ENCODE data around the gene MAP4K4. TPM values are rescaled to one million over a fixed set of nuclear protein-coding genes. Genes with fewer than 3 reads are reported as not detected.
A peak's percentile ranks its signal among the peaks of the same experiment; 100 is the strongest.

The MAP4K4 gene
- total RNA-seq (2022) (136 and 151 TPM in 2 replicates), Bru-seq, nascent RNA (percentile 96 among the genes with signal in this experiment), BruChase-seq, experiment 1, labeled RNA remaining after a 6-hour chase (percentile 89 among the genes with signal in this experiment), BruChase-seq, experiment 2, labeled RNA remaining after a 2-hour chase (percentile 85 among the genes with signal in this experiment)
- long read RNA-seq, full-length matches to known transcripts: 1 of 49 reads
- long read RNA-seq, partial matches to known transcripts: 12 of 49 reads
- long read RNA-seq, other reads (novel, unspliced or antisense): 36 of 49 reads

DNA sequence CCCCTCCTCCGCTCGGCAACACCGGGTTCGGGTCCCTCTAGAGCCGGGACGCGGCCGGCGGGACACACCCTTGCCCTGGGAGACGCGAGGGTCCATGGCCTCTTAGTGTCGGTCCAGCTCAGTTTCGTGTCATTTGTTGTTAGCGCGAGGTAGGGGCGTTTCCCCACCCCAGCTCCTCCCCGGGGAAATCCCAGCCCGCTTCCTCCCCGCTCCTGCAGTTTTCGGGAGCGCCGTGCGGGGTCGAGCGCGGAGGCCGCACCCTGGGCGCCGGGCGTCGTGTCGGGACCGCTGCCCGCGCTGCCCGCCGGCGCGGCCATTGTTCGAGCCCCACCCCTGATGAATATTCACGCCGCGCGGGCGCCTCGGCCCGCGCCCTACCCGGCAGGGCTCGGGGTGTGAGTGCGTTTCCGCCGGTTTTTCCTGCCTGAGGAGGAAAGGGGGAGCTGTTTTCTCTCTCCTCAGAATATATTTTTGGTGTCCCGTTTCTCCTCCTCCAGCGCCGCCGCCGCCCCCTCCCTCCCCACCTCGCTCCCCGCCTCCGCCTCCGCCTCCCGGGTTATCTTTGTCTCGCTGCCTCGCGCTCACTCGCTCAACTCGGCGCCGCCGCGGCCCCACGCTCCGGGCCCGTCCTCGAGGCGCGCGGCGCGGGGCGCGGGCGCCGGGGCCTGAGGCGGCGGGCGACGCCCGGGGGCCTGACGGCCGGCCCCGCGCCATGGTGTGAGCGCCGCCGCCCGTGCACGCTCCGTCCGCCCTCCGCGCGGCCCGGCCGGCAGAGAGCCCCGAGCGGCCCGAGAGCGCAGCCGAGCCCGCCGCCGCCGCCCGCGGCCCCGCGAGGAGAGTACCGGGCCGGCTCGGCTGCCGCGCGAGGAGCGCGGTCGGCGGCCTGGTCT lies at the start of gene MAP4K4:
MAP4K4 (plus strand) TSS at position 584 of the 890 bp plus-strand sequence. CDS start 374 bp downstream, outside the sequence.
- BruUV-seq (replicated peaks): no TSS peak
- DNase-seq: peak; percentile 81
- Mint-ChIP-seq H3K36me3 (ENCODE audit: insufficient read depth, unreplicated experiment) (peaks cover 20% of the 10 kb centered on the region), H3K27ac (ENCODE audit: unreplicated experiment) (peak within 1 kb of the TSS; percentile 86), H3K9me3 (ENCODE audit: low read depth, unreplicated experiment) (peaks cover 3% of the 10 kb centered on the region), H3K27me3 (ENCODE audit: unreplicated experiment) (no peaks in the 10 kb centered on the region), H3K4me3 (ENCODE audit: low read depth, unreplicated experiment) (no peak within 1 kb of the TSS), H3K4me1 (ENCODE audit: low read depth, unreplicated experiment) (peaks cover 31% of the 10 kb centered on the region)
- TF ChIP-seq, protein P1, sequence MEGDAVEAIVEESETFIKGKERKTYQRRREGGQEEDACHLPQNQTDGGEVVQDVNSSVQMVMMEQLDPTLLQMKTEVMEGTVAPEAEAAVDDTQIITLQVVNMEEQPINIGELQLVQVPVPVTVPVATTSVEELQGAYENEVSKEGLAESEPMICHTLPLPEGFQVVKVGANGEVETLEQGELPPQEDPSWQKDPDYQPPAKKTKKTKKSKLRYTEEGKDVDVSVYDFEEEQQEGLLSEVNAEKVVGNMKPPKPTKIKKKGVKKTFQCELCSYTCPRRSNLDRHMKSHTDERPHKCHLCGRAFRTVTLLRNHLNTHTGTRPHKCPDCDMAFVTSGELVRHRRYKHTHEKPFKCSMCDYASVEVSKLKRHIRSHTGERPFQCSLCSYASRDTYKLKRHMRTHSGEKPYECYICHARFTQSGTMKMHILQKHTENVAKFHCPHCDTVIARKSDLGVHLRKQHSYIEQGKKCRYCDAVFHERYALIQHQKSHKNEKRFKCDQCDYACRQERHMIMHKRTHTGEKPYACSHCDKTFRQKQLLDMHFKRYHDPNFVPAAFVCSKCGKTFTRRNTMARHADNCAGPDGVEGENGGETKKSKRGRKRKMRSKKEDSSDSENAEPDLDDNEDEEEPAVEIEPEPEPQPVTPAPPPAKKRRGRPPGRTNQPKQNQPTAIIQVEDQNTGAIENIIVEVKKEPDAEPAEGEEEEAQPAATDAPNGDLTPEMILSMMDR (IDR thresholded peaks at IDR 0.05; ENCODE audit: unreplicated experiment): no peak
- intact Hi-C loops (cut with micrococcal nuclease; ENCODE audit: unreplicated experiment): loop anchor here (2.0 to 10.0 kb wide), 5 partner anchors 39 to 283 kb away; no protein-coding TSS in a partner anchor
- CTCF ChIA-PET: interaction anchor here (0.7 to 1.3 kb wide), 4 partner anchors 10 to 355 kb away, joined by 3 to 4 read pairs (median 3); no protein-coding TSS in a partner anchor

DNA sequence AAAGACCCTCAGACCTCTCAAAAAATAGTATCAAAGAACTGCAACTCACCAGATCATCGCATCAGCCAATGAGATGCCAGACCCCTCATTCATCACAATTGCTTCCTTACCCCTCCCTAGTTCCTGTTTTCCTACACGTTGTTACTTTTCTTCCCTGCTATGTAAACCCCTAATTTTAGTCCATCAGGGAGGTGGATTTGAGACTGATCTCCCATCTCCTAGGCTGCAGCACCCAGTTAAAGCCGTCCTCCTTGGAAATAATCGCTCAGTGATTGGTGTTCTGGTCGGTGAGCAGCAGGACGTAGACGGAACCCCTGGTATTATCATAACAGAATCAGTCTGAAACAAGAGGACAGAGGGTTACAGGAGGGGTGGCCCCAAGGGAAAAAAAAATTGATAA lies 44.0 kb upstream of the MAP4K4 start:
- no TSS peak for BruUV-seq (replicated peaks)
- Mint-ChIP-seq H3K27ac (ENCODE audit: unreplicated experiment) (no peak overlapping the region), H3K4me3 (ENCODE audit: low read depth, unreplicated experiment) (no peak overlapping the region)

GRCh38 chr2:101655702-101656422 lies 41.6 kb upstream of the MAP4K4 start:
- no TSS peak for BruUV-seq (replicated peaks)
- no peaks in the 10 kb centered on the region for H3K9me3 Mint-ChIP-seq (ENCODE audit: low read depth, unreplicated experiment)
- no peak for DNase-seq
- H3K27me3 Mint-ChIP-seq (ENCODE audit: unreplicated experiment): no peaks in the 10 kb centered on the region
- no peak overlapping the region for H3K4me3 Mint-ChIP-seq (ENCODE audit: low read depth, unreplicated experiment)
- no peaks in the 10 kb centered on the region for H3K36me3 Mint-ChIP-seq (ENCODE audit: insufficient read depth, unreplicated experiment)
- no peaks in the 10 kb centered on the region for H3K4me1 Mint-ChIP-seq (ENCODE audit: low read depth, unreplicated experiment)
- TF ChIP-seq, protein P1 (IDR thresholded peaks at IDR 0.05; ENCODE audit: unreplicated experiment): no peak
- no peak overlapping the region for H3K27ac Mint-ChIP-seq (ENCODE audit: unreplicated experiment)
- CTCF ChIA-PET: interaction anchor here (0.7 kb wide), 1 partner anchor 371 kb away, joined by 5 read pairs; no protein-coding TSS in a partner anchor
- intact Hi-C loops (cut with micrococcal nuclease; ENCODE audit: unreplicated experiment): no loop called here

More for the DNA sequence above, 44.0 kb upstream of the MAP4K4 start:
- TF ChIP-seq, protein P1 (IDR thresholded peaks at IDR 0.05; ENCODE audit: unreplicated experiment): no peak
- Mint-ChIP-seq H3K9me3 (ENCODE audit: low read depth, unreplicated experiment) (no peaks in the 10 kb centered on the region), H3K36me3 (ENCODE audit: insufficient read depth, unreplicated experiment) (no peaks in the 10 kb centered on the region), H3K27me3 (ENCODE audit: unreplicated experiment) (no peaks in the 10 kb centered on the region), H3K4me1 (ENCODE audit: low read depth, unreplicated experiment) (no peaks in the 10 kb centered on the region)
- DNase-seq: no peak
- CTCF ChIA-PET: no interaction called here
- intact Hi-C loops (cut with micrococcal nuclease; ENCODE audit: unreplicated experiment): no loop called here

DNA sequence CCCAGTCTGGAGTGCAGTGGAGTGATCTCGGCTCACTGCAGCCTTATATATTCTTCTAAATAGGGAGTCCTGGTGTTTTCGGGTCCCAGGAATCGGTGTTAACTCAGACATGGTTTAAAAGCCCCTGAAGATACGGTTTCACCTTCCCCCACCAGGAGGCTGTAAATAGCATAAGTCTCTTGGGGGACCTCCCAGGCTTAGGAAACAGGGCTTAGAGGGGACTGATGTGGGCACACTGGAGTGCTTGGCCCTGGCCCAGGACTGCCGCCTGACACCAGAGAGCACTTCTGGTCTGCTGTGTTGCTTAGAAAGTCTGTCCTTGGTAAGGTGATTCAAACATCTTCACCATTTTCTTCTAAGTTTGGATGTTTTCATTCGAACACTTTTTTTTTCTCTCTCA lies 39.7 kb upstream of the MAP4K4 start:
- H3K4me1 Mint-ChIP-seq (ENCODE audit: low read depth, unreplicated experiment): no peaks in the 10 kb centered on the region
- intact Hi-C loops (cut with micrococcal nuclease; ENCODE audit: unreplicated experiment): no loop called here
- H3K36me3 Mint-ChIP-seq (ENCODE audit: insufficient read depth, unreplicated experiment): no peaks in the 10 kb centered on the region
- CTCF ChIA-PET: no interaction called here
- DNase-seq: no peak
- no peak overlapping the region for H3K27ac Mint-ChIP-seq (ENCODE audit: unreplicated experiment)
- H3K9me3 Mint-ChIP-seq (ENCODE audit: low read depth, unreplicated experiment): no peaks in the 10 kb centered on the region
- no peak overlapping the region for H3K4me3 Mint-ChIP-seq (ENCODE audit: low read depth, unreplicated experiment)
- no TSS peak for BruUV-seq (replicated peaks)
- H3K27me3 Mint-ChIP-seq (ENCODE audit: unreplicated experiment): no peaks in the 10 kb centered on the region
- TF ChIP-seq, protein P1 (IDR thresholded peaks at IDR 0.05; ENCODE audit: unreplicated experiment): no peak

Data from Calu3 (cell line).